ENCODE measurements around the gene CLIC1.

CLIC1 gene

GRCh38 chr6:31702819-31703716 lies 33.3 kb downstream of the CLIC1 start, which contains the start of gene ABHD16A (continued):
- TF ChIP-seq ZFP37 (tag by site-specific recombination; IDR thresholded peaks at IDR 0.05) (0 out of 2 replicates have a peak, but pooled peaks have one; percentile 67), CTCF (tag by site-specific recombination; IDR thresholded peaks at IDR 0.05) (0 out of 2 replicates have a peak, but pooled peaks have one; percentile 9), ZNF292 (tag by site-specific recombination; IDR thresholded peaks at IDR 0.05; ENCODE audit: borderline replicate concordance, low read depth) (no peak), PATZ1 (tag by site-specific recombination; IDR thresholded peaks at IDR 0.05) (peak; percentile 87), KLF10 (tag by site-specific recombination; IDR thresholded peaks at IDR 0.05) (peak; percentile 80), ZNF571 (tag by site-specific recombination; IDR thresholded peaks at IDR 0.05) (no peak), ZNF692 (tag by site-specific recombination; IDR thresholded peaks at IDR 0.05) (no peak), GLI2 (tag by site-specific recombination; IDR thresholded peaks at IDR 0.05; ENCODE audit: borderline replicate concordance, low read depth) (no peak), ZBTB20 (tag by site-specific recombination; IDR thresholded peaks at IDR 0.05) (peak; percentile 92), ZNF645 (tag by site-specific recombination; IDR thresholded peaks at IDR 0.05) (no peak), ZBTB21 (tag by site-specific recombination; IDR thresholded peaks at IDR 0.05) (peak; percentile 95), BCL11A (tag by site-specific recombination; IDR thresholded peaks at IDR 0.05; ENCODE audit: low read depth) (no peak), ZNF785 (tag by site-specific recombination; IDR thresholded peaks at IDR 0.05) (no peak), ZNF121 (tag by site-specific recombination; IDR thresholded peaks at IDR 0.05) (no peak), OVOL3 (tag by site-specific recombination; IDR thresholded peaks at IDR 0.05) (peak; percentile 29; the same call in 1 of the 2 replicates), PRDM6 (tag by site-specific recombination; IDR thresholded peaks at IDR 0.05) (no peak), ZNF473 (tag by site-specific recombination; IDR thresholded peaks at IDR 0.05) (no peak), ZNF2 (tag by site-specific recombination; IDR thresholded peaks at IDR 0.05) (no peak; the same call in 1 of the 2 replicates), KLF8 (tag by site-specific recombination; IDR thresholded peaks at IDR 0.05) (peak; percentile 76; the same call in 1 of the 2 replicates), ZNF23 (tag by site-specific recombination; IDR thresholded peaks at IDR 0.05; ENCODE audit: borderline replicate concordance) (no peak), ZNF324 (tag by site-specific recombination; IDR thresholded peaks at IDR 0.05) (peak; percentile 57; the same call in 1 of the 2 replicates), ZNF311 (tag by site-specific recombination; IDR thresholded peaks at IDR 0.05; ENCODE audit: borderline replicate concordance) (no peak), ZNF701 (tag by site-specific recombination; IDR thresholded peaks at IDR 0.05) (no peak), ZNF529 (tag by site-specific recombination; IDR thresholded peaks at IDR 0.05; ENCODE audit: insufficient replicate concordance) (no peak), ZNF354C (tag by site-specific recombination; IDR thresholded peaks at IDR 0.05; ENCODE audit: borderline replicate concordance, low read depth) (no peak), ZNF677 (tag by site-specific recombination; IDR thresholded peaks at IDR 0.05) (no peak), ZNF76 (tag by site-specific recombination; IDR thresholded peaks at IDR 0.05; ENCODE audit: borderline replicate concordance, low read depth) (no peak), ZNF214 (tag by site-specific recombination; IDR thresholded peaks at IDR 0.05; ENCODE audit: borderline replicate concordance) (no peak), ZNF596 (tag by site-specific recombination; IDR thresholded peaks at IDR 0.05) (peak; percentile 30; the same call in 1 of the 2 replicates), GLIS1 (tag by site-specific recombination; IDR thresholded peaks at IDR 0.05) (peak; percentile 7; the same call in 1 of the 2 replicates), ZNF302 (tag by site-specific recombination; IDR thresholded peaks at IDR 0.05; ENCODE audit: low read depth) (no peak)

Measured in HEK293 (cell line).